ENCODE data around the gene LEKR1.
"Not testable (repeated sequence)": the region's sequence is repeated elsewhere in the genome, so short reads cannot be mapped to it uniquely, and the experiment has no call there.

LEKR1 gene

DNA sequence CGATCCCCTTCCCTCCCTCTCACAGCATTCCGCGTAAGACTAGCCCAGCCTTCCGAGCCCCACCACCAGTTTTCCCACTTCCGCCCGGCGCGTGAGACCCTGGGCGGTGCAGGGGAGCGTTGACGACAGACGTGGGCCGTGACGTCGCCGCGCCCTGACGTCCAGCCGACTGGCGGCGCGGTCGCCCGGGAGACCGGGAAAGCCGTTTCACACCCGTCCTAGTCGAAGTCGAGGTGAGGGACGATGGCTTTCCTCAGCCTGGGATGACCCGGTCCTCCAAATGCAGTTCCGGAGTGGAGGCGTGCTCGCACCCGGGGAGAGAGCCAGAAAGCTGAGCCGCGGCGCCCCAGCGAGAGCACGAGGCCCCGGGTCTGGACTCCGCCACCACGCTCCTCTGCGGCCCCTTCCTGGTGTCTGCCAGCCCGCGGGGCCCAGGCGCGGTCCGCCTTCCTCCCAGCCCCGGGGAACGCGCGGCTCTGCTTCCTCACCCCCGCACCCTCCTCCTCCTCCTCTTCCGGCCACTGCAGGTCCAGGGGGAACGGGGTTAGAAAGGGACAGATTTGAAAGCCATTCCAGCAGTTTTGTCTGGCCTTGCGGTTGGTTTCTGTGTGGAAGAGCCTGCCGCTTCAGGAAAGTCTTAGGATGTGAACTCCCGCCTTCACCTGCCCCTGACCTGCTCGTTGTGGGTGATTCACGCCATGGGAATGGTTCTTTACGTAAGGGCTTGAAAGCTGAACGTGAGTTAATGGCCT lies at the start of gene LEKR1:
Gene LEKR1 (plus strand): TSS at position 210 of the 752 bp plus-strand sequence. CDS start 2,977 bp downstream, outside the sequence.
- no peak for FAIRE-seq

DNA sequence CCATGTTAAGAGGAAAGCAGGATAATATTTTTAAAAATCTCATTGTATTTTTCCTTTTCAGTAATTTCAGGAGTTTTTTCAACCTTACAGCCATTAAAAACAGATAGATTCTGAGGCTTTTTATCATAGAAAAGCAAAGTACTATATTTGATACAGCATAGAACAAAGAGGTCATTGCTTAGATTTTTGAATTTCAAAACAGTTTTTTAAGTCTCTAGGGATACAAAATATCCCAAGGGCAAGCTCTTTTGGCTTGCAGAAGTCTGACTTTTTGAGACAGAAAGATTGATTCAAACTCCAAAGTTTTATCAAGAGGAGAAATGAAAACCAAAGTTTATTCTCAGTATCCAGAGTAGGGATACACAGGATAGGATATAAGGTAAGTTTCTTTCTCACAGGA lies 49.3 kb upstream of the LEKR1 start:
- no peak for FAIRE-seq

DNA sequence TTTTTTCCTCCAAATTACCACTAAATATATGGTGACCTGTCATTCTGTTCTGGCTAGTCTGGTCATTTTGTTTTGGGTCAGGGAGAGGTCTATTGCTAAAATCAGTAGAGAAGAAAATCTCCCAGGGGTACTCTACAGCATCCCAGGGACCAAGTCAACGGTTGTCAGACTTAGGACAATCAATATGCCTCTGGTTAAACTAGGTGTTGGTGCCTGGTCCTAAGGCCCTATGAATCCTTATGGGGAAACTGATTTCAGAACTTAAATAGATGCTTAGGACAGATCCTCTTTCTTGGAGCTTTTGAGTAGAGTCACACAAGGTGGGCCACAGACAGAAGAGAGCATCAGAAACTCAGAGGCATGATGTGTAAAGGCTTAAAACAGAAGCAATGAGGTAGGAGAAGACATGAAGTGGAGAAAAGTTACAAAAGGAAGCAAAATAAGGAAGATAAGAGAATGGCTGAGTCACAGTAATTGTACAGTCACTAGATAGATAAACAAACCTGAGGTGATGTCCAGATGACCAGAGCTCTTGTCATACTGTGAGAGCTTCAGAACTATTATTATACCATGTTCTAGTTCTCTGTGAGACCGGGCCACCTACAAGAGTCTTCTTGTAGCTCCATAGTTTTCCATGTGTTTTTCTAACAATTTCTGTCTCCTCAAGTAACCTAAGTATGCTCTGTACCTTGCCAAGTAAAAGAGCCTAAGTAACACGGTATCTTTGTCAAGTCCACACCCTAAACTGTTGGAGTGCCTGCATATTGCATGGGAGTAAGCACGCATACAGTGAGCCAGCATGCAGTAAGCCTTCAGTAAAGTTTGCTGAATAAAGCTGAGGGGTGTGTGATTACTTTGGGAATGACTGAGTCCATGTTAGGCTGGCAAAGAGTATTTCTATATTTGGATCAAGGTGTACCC lies 44.6 kb upstream of the LEKR1 start:
- FAIRE-seq, result no peak

DNA sequence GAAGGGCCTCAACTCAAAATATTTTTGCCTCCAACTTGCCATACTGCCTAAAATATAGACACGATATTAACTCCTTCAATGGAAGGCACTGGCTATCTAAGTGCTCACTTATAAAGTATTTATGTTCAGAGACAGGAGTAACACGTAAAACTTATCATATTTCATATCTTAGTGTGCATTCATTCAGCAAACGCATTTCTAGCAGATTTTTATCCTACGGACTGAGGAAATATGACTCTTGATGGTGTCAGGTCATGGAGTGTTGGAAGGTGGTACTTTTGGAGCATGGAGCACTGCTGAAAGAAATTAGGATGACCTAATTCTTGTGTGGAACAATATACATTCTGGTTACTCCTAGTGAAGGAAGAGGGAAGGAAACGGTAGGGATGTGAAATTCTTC lies 43.8 kb upstream of the LEKR1 start:
- no peak for FAIRE-seq

DNA sequence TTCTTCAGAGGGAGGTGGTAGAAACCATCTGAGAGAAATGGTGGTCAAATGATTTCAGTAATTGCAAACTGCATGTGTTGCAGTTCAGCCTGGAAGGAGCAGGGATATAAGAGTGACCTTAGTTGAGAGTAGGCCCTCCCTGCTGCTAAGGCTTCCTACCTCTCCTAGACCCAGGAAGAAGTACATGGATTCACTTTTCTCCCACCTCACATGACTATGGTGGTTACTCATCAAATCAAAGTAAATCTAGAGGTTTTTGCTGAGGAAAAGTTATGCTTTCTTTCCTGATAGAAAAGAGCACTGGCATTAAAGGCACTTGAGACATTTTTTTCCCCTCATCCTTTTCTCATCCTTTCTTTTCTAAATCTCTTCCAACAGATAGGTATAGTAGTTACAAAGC lies 43.2 kb upstream of the LEKR1 start:
- no peak for FAIRE-seq

DNA sequence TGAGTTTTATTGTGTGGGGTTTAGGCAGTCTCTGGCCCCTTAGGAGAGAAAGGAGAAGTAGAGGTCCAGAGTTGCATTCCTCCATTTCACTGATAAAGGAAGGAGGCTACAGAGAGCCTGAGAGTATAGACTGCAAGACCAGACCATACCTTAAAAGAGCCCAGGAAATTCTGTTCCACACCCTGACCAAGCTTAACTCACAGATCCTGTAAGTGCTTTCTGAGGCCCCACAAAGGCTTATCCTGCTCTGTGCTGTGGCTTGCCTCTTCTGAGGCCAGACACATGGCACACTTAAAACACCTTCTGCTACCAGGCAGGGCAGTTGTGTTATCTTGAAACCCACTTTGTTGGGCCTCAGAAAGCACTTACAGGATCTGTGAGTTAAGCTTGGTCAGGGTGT lies 39.2 kb upstream of the LEKR1 start:
- no peak for FAIRE-seq

DNA sequence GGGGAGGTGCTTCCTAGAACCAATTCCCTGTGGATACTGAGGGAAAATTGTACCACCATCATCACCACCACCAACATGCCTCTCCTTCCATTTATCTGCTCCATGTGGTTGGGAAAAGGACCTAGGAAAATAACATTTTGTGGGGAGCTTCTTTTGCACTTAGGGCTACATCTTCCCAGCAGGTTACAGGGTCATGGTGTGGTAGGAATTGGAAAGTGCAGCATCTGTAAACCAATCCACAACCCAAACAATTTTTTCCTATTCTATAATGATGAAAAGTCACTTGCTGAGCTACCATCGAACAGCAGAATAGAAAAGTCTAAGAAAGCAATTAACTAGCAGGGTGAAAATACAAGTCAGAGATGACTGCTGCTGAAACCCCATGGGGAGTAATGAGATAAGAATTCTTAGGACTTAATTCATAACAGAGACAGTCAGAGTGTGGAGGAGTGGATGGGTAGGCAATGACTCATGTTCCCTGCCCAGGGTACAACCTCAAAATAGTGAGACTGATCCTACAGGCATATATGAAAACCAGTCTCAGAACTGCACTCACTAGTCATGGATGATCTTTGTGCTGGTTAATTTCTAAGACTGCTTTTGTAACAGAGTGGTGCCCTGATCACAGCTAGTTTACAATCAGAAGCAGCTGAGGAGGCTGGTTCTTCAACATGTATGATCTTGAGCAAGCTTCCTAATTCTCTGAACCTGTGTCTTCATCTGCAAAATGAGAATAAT lies 38.1 kb upstream of the LEKR1 start:
- FAIRE-seq, result no peak

DNA sequence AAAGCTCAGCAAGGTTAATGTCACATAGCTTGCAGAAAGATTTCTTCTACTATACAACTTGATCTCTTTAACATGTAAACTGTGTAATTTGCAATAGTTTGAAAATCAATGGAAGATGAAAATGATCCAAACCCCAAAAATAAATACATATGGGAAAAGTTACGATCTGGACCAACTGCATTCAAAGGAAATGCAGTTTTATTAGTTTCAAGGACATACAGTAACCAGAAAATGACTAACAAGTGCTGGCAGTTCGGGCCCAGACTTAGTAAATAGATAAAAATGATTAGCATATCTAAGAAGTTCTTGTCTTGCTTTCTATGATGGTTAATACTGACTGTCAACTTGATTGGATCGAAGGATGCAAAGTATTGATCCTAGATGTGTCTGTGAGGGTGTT lies 37.3 kb upstream of the LEKR1 start:
- FAIRE-seq, result no peak

DNA sequence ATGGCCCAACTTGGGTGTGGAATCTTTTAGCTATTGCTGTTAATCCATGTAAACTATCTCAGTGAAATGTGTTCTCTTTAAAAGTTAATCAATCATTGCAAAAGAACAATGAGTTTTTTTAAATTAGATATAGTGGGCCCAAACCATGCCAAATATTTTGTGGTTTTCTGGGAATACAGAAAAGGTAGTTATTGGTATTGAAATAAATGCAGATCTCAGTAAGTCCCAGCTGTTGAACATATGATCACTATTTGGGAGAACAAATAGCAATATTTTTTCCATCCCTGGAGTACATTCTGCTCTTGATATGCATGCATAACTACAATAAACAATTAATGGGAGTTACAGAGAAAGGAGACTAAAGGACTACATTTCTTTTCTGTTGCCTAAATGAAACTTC lies 36.0 kb upstream of the LEKR1 start:
- FAIRE-seq, result no peak

DNA sequence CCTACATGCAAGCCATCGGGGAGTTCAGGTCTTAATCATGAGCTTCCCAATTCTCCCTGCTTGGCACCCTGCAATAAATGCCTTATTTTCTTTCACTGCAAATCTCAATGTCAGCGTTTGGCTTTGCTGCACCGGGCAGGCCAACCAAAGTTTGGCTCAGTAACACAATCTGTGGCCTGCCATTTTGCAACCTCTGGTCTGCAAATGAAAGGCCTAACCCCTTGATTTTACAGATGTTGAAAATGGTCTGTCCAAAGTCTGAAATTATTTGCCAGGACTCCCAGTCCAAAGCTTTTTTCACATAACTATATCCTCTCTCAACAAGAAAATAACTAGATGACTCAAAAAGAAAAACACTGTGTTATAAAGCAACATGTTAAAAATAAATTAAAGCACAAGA lies 34.0 kb upstream of the LEKR1 start:
- FAIRE-seq, result no peak

DNA sequence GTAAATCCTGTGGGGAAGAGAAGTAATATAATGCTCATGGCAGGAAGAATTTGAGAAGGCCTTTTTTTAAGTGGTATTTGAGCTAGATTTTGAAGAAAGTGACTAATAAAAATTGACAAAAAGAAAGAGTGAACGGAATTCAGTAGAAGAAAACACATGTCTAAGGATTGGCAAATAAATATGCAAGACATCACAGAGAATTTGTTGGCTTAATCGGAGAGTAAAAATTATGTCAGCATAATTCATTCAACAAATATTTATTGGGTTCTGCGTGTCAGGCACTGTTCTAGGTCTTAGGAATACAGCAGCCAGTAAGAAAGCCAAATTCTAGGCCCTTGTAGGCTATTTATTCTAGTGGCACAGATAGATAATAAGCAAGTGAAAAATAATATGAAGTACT lies 33.6 kb upstream of the LEKR1 start:
- FAIRE-seq, result no peak

DNA sequence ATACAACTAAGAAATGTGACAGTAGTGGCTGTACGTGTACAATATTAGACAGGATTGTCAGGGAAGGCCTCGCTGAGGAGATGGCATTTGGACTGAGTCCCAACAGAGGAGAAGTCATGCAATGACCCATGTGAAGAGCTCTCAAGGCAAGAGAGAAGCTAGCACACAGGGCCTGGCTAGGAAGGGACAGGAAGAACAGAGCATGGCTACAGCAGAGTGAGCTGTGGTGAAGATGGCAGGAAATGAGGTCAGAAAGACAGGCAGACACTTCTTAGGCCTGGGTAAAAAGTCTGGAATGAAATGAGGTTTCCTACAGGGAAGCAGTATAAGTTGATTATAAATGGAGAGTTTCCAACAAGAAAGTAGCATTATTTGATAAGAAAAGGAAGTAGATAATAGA lies 33.2 kb upstream of the LEKR1 start:
- FAIRE-seq, result no peak

DNA sequence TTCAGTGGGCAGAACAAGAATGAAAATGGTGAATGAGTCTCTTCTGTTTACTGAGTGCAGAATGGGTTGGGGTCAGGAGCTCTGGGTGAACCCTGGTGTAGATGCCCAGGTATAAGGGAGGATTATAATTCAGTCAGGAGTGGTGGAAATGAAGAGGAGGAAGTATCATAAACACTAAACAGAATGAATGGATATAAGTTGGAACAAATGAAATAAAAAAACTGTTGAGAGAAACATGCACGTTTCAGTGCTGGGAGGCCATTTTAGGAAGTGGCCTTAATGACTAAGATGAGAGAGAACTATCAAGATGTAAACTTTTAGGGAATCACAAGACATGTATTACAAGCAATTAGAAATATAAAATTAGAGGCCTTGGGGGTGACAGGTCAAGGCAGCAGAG lies 32.8 kb upstream of the LEKR1 start:
- no peak for FAIRE-seq

DNA sequence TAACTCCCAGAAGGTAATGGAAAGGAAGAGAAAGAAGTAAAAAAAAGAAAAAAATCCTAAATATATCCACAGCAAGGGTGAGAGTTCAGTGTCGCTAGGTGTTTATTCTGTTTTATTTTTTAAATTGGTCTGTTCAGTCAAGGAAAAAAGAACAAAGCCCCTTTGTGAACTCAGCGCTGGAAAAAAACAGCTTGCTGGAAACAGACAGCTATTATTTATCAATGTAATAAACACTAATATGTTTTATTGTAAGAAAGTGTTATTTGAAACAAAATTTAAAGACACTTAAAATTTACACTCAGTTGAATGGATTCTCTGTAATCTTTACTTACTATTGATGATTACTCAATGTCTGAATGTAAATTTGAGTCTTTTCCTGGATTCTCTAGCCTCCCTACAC lies 32.3 kb upstream of the LEKR1 start:
- FAIRE-seq, result no peak

DNA sequence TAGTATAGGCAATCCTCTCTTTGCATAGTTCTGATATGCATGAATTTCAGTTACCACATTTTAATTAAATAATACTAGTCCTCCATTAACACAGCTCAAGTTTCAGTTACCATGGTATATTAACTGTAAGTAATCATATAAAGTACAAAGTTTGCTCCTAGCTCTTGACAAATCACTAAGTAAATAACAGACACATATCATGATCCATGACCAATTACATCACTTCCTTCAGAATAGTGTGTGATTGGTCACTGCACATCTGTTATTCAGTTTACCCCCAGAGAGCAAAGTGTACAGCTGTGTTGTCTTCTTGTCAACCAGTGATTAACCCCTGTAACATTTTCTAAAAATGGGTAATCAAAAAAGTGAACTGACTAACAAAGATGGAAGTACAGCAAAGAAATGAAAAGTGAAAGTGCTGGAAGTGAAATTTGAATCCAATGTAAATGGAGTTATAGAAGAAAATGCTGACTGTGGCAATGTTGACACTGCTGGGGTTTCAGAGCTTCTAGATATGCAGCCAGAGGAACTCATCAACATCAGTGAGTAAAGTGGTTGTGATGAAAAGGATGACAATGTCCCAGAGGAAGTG lies 30.2 kb upstream of the LEKR1 start:
- FAIRE-seq, result peak; percentile 33

DNA sequence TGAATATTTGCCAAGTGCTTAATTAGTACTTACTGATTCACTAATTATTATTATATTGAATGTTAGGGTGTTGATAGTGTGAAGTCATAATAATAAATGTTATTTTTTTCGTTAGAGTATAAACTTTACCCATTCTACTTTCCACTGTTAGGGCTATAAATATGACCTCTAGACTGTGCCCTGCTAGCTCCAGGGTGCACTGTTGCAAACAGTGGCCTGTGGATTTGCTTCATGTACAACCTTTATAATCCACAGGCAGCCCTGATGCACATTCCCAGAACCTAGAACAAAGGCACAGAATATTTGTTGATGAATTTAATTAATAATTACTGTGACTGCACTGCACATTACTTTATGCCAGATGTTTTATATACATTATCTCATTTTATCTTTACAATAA lies 28.8 kb upstream of the LEKR1 start:
- no peak for FAIRE-seq

DNA sequence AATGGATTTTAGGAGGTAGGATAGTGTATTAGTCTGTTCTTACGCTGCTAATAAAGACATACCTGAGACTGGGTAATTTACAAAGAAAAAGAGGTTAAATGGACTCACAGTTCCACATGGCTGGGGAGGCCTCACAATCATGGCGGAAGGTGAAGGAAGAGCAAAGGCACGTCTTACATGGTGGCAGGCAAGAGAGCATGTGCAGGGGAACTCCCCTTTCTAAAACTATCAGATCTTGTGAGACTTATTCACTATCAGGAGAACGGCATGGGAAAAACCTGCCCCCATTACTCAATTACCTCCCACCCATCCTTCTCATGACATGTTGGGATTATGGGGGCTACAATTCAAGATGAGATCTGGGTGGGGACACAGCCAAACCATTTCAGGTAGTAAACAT lies 25.9 kb upstream of the LEKR1 start:
- FAIRE-seq, result not testable (repeated sequence)

DNA sequence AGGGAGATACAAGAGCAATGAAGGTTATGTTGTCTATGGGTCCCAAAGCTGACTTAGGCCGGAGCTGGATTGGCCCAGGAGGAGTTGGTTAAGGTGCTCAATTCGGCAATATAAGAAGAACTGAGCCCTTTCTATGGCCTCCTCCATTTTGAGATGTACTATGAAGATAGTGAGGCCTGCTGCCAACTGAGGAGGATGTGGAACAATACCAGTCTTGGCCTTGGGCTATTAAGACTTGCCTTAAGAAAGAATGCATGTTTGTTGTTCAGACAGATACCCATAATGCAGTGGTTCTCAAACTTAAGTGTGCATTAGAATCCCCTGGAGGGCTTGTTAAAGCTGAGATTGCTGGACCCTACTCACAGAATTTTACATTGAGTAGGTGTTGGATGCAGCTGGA lies 24.4 kb upstream of the LEKR1 start:
- no peak for FAIRE-seq

DNA sequence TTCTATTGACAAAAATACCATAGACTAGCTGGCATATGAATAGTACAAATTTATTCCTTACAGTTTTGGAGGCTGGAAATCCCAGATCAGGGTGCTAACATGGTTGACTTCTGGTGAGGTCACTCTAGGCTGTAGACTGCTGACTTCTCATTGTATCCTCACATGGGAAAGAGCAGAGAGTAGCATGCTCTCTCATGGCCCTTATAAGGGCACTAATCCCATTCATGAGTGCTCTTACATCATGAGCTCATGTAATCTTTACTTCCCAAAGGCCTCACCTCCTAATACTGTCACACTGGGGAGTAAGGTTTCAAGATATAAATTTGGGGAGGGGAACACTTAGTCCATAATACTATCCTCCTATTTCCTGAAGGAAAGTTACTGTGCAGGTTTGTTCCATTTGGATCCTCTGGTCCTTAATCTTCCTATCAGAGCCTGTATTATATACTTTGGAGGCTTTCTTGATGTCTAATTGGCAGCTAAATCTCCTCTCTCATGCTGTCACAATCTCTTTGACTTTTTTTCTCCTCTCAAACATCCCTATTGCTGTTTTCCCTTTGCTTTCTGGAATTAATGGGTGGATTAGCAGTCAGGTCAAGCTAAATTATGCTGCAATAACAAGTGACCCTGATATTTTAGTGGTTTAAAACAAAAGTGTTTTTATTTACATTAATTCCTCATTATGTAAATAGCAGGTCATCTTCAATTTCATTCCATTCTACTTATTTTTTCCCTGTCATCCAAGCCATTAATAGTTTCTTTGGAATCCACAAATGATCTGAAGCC lies 23.1 kb upstream of the LEKR1 start:
- FAIRE-seq, result no peak

DNA sequence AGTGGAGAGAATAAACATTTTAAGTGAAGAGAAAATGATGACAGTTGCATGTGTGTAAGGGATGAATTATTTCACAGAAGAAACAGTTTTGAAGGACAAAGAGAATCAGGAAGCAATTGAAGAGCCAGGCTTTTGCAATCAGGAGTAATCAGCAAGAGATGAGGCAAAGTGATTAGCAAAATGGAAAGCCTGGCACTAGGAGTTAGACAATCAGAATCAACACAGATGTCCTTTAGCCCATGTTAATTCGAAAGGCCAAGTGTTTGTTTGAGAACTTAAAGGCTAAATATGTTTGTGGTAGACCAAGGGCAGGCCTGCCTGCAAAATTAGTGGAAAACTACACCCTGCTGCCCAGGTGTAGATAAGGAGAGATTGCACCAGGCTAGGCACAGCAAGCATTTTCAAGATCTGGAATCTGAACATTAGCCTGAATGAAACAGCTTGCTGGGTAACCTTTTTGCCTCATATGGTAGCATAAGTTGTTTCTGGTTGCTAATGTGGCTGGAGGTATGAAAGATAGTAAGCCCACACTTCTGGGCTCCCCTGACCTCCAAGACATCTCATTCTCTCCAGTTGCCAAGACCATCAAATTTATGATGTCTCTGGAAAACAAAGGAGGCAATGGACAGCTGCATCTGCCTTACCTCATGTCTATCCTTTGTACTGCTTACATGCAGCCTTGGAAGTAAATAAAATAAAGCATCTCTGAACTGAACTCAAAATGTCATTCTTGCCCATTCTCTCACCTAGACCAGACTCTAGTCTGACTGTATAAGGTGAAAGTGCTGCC lies 22.0 kb upstream of the LEKR1 start:
- no peak for FAIRE-seq

DNA sequence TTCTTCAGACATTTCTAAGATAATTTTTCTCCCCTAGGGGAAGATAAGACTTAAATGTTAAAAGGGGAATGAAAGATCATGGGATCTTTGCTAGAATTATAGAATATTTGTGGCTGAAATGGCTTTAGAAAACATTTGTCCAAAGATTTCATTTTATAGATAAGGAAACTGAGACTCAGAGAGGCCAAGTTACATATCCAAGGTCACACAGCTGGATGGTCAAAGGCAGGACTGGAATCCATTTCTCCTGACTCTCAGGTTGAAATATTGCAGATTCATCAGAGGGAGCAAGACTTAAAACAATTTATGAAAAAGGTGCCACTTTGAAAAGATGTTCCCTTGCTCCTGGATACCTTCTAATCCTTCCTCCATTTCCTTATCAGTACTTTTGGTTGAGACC lies 19.5 kb upstream of the LEKR1 start:
- no peak for FAIRE-seq
